HFF-Myc (cell line): ENCODE measurements around the gene CARM1.
A peak's percentile ranks its signal among the peaks of the same experiment; 100 is the strongest.
"Not testable (repeated sequence)": the region's sequence is repeated elsewhere in the genome, so short reads cannot be mapped to it uniquely, and the experiment has no call there.

Source experiments
- DNase-seq: peaks from one replicate; pipeline ENCODE4 v3.0.0-alpha.2; 2011; ENCODE audit warnings: low read depth; ENCODE audit errors: extremely low read depth
- H3K4me3 ChIP-seq: replicated peaks from 2 replicates; pipeline ENCODE4 v1.5.1; 2011; ENCODE audit warnings: low read depth, mild to moderate bottlenecking, control low read depth, low read length
- TF ChIP-seq, protein P1 (sequence below): IDR thresholded peaks from 2 replicates; pipeline ENCODE4 v1.5.1; 2012; ENCODE audit warnings: mild to moderate bottlenecking, low read depth, low read length, control low read depth; ENCODE audit errors: missing control alignments

CARM1 gene

DNA sequence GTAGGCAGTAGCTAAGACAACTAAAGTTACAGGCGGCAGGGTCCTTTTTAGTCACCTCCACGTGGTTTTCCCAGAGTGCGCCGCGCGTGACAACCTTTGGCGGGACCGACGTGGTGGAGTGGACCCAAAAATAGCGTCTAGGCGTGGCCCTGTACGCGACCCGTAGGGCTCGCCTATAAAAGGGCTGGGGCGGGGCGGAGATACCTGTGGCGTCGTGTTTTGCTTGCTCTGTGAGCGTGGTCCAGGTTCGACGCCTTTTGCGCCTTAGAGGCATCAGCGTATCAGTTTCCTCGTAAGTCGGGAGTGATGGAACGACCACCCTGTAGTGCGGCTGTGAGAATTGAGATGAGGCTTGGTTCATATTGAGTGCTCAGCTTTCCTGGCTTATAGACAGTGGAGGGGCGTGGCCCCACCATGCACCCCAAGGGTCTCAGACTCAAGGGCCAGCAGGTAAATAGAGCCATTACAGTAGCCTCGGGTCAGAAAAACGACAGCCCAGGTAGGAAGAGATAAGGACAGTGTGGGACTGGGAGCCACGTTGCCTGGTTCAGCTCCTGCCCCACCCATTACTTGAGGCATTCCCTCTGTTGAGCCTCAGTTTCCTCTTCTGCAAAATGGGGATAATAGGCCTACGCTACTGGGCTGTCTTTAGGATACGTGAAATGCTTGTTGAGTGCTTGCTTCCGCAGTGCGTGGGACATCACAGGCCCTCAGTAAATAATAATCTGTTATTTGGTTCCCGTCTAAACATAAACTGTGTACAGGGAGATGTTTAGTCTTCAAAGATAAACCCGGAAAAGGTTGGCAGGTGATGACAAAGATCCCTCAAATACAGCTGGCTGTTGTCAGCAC lies 34.6 kb upstream of the CARM1 start:
- peak; percentile 73 for DNase-seq

DNA sequence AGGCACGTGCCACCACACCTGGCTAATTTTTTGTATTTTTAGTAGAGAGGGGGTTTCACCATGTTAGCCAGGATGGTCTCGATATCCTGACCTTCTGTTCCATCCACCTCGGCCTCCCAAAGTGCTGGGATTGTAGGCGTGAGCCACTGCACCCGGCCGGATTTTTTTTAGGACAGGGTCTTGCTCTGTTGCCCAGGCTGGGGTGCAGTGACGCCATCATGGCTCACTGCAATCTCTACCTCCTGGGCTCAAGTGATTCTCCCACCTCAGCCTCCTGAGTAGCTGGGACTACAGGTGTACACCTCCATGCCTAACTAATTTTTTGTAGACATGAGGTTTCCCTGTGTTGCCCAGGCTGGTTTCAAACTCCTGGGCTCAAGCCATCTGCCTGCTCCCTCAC lies 33.7 kb upstream of the CARM1 start:
- not testable (repeated sequence) for H3K4me3 ChIP-seq, DNase-seq

More for the DNA sequence above, 34.6 kb upstream of the CARM1 start:
- TF ChIP-seq, protein P1, sequence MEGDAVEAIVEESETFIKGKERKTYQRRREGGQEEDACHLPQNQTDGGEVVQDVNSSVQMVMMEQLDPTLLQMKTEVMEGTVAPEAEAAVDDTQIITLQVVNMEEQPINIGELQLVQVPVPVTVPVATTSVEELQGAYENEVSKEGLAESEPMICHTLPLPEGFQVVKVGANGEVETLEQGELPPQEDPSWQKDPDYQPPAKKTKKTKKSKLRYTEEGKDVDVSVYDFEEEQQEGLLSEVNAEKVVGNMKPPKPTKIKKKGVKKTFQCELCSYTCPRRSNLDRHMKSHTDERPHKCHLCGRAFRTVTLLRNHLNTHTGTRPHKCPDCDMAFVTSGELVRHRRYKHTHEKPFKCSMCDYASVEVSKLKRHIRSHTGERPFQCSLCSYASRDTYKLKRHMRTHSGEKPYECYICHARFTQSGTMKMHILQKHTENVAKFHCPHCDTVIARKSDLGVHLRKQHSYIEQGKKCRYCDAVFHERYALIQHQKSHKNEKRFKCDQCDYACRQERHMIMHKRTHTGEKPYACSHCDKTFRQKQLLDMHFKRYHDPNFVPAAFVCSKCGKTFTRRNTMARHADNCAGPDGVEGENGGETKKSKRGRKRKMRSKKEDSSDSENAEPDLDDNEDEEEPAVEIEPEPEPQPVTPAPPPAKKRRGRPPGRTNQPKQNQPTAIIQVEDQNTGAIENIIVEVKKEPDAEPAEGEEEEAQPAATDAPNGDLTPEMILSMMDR, result no peak
- peak overlapping the region; percentile 59 for H3K4me3 ChIP-seq

DNA sequence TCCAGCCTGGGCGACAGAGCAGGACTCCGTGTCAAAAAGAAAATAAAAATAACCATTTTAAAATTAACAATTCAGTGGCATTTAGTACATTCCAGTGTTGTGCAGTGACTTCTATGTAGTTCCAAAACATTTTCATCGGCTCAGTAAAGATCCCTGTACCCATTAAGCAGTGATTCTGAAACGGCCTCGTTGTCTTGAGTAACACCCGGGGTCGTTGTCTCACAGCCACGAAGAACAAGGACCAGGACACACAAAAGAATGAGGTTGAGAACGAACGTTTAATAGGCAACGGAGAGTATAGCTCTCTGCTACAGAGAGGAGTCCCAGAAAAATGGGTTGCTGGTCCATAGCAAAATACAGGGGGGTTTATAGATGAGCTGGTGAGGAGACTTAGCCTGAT lies 33.0 kb upstream of the CARM1 start:
- H3K4me3 ChIP-seq, result no peak overlapping the region

DNA sequence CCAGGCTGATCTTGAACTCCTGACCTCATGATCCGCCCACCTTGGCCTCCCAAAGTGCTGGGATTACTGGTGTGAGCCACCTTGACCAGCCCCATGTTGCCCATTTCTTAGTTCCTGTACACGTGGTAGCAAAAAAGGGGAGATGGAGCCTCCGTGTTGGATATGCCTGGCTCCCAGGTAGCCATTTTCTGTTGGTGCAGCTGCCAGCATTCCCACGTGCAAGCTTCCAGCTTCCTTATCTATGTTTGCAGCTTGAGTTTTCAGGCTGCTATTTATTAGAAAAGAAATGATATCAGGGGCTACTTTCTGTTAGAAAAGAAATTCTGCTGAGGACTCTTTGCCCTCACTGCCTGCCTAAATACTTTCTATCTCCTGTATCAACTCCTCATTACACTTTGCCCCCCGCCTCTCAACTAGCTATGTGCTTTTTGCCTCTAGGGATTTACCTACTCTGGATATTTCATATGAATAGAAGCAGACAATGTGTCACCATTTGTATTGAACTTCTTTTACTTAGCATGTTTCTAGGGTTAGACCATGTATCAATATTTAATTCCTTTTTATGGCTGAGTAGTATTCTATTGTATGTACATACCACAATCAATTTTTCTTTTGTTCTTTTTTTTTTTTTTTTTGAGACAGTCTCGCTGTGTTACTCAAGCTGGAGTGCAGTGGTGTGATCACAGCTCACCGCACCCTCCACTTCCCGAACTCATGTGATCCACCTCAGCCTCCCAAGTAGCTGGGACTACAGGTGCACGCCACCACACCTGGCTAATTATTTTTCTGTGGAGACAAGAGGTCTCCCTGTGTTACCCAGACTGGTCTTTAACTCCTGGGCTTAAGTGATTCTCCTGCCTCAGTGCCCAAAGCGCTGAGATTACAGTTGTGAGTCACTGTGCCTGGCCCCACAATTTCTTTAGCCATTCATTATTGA lies 32.0 kb upstream of the CARM1 start:
- no peak overlapping the region for H3K4me3 ChIP-seq
- DNase-seq, result no peak
- TF ChIP-seq, protein P1, result no peak

More for the DNA sequence above, 33.0 kb upstream of the CARM1 start:
- TF ChIP-seq, protein P1, result no peak
- no peak for DNase-seq

DNA sequence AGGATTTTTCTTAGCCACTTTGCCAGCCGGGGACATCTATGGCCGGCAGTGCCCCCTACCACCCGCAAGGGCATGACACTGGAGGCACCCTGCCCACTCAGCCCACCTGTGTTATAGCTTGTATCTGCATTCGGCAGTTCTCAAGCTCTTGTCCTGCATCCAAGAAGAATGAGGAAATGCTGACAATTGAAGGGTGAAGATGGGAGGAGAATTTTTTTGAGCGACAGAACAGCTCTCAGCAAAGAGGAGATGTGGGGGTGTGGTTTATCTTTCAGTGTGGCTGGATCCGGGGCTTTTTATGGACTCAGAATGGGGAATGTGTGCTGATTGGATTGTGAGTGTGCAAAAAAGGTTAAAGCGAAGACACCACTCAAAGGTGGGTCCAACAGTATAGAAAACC lies 28.6 kb upstream of the CARM1 start:
- TF ChIP-seq, protein P1, result no peak
- H3K4me3 ChIP-seq, result no peak overlapping the region
- no peak for DNase-seq

DNA sequence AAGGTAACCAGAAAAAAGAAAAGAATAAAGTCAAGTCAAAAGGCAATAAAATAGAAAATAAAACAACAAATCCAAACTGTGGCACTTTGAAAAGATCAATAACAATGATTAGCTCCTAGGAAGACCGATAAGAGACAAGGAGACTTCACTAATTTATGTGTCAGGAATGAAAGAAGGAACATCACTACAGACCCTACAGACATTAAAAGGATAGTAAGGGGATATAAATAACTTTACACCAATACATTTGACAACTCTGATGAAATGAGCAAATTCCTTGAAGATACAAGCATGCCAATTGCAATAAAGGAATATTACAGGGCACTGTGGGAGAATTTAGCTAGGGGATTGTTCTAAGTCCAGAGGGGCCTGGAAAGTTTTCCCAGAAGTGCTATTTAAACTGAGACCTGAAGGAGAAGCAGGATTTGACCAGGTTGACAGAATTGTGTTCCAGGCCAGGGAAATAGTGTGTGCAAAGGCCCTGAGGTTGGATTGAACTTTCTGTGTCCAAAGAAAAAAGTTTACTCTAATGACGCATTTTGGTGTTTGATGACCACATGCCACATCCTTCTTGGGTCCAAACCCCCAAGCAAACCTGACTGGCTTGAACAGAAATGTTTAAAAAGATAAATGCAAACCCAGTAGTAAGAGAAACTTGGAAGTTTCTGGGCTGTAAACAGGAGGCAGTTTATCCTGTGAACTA lies 24.7 kb upstream of the CARM1 start:
- no peak overlapping the region for H3K4me3 ChIP-seq
- TF ChIP-seq, protein P1, result no peak
- DNase-seq, result no peak
